Upper lobe of left lung (tissue), 6 donors: ENCODE results near the gene DNAJC18. TPM values are rescaled to one million over a fixed set of nuclear protein-coding genes. Genes with fewer than 3 reads are reported as not detected.

Experiments
- ATAC-seq, 2 donors: fragments of 200-7000 bp; cut with Tn5 transposase; one replicate each; pipeline ENCODE4 v1.9.1; 2022; ENCODE audit warnings: mild to moderate bottlenecking in 2 of 2, moderate library complexity in 2 of 2; ENCODE audit not compliant: low FRiP score in 2 of 2
- DNase-seq, 2 donors: peaks; one replicate each; pipeline ENCODE4 v3.0.0-alpha.2; 2019 to 2020
- H3K27ac ChIP-seq, 4 donors: fragments of 200-600 bp; sonication (generic); one replicate each; pipeline ENCODE4 v1.5.1; 2016 to 2019
- H3K27me3 ChIP-seq, 4 donors: fragments of 200-600 bp; sonication (generic); one replicate each; pipeline ENCODE4 v1.5.1; 2017 to 2019
- H3K36me3 ChIP-seq, 4 donors: fragments of 200-600 bp; sonication (generic); one replicate each; pipeline ENCODE4 v1.5.1; 2016 to 2019
- H3K4me1 ChIP-seq, 4 donors: fragments of 200-600 bp; sonication (generic); one replicate each; pipeline ENCODE4 v1.5.1; 2018 to 2019
- H3K4me3 ChIP-seq, 4 donors: fragments of 200-600 bp; sonication (generic); one replicate each; pipeline ENCODE4 v1.5.1; 2017 to 2019; ENCODE audit warnings: mild to moderate bottlenecking in 2 of 4, moderate library complexity in 1 of 4
- H3K9me3 ChIP-seq, 4 donors: fragments of 200-600 bp; sonication (generic); one replicate each; pipeline ENCODE4 v1.5.1; 2018 to 2019
- CTCF ChIP-seq, 6 experiments: fragments of 450-650 bp in 4 of 6; fragments of 200-600 bp in 2 of 6; sonication (generic) in 2 of 6; IDR thresholded peaks; one replicate each; pipeline ENCODE4 v1.5.1; 2016 to 2019; ENCODE audit warnings: antibody characterized with exemption in 6 of 6
- EP300 ChIP-seq, 4 donors: sonication (generic); formaldehyde crosslinking; IDR thresholded peaks; one replicate each; pipeline ENCODE4 v1.5.1; 2017; ENCODE audit warnings: antibody characterized with exemption in 4 of 4, control low read depth in 2 of 4
- POLR2A ChIP-seq, 4 donors: fragments of 450-650 bp; IDR thresholded peaks; one replicate each; pipeline ENCODE4 v1.5.1; 2016 to 2017; ENCODE audit warnings: antibody characterized with exemption in 4 of 4, mild to moderate bottlenecking in 2 of 4
- POLR2AphosphoS5 ChIP-seq, 2 donors: sonication (generic); formaldehyde crosslinking; IDR thresholded peaks; one replicate each; pipeline ENCODE4 v1.5.1; 2017; ENCODE audit warnings: antibody characterized with exemption in 2 of 2
- WGBS, 2 donors: methylation state at CpG; one replicate each; pipeline ENCODE4 v1.1.5; 2017 to 2018; 5-methylcytosine and 5-hydroxymethylcytosine counted together
- total RNA-seq, 6 donors: library from RNA; depleted of rRNA in 4 of 6; stranded (reverse); fragments of >200 nt in 4 of 6; gene quantifications; one replicate each; pipeline versions ENCODE4 v1.1.0 to v1.2.1, GENCODE V29; 2016 to 2021
- donor health status: DM: no; HTN: no; CAD: no; lungs with moderate emphysema.
- donor health status: DM: no; HTN: yes; CAD: no; lungs with severe emphysema.

DNAJC18 gene
- total RNA-seq, 6 donors from 2014 or later = 1.0 to 11.6 (median 6.3) TPM

GRCh38 chr5:139451878-139452660 is 12.7 kb upstream of the DNAJC18 start:
- Histone ChIP-seq H3K4me3 (no peak overlapping the region), H3K27me3 (no peaks in the 10 kb centered on the region), H3K4me1 (peaks cover 0 to under 1% (median 0%) of the 10 kb centered on the region in 4 donors), H3K36me3 (peaks cover 0 to 56% (median 3%) of the 10 kb centered on the region in 4 donors), H3K27ac (no peak overlapping the region), H3K9me3 (no peaks in the 10 kb centered on the region)
- DNase-seq (no peak), ATAC-seq (peak in 1 of 2 donors; percentile 63)
- 79 to 88% methylated on average over 3 of the region's 3 CpGs for WGBS, 2 donors
- TF ChIP-seq POLR2AphosphoS5 (IDR thresholded peaks at IDR 0.05) (no peak), POLR2A (IDR thresholded peaks at IDR 0.05) (no peak), EP300 (IDR thresholded peaks at IDR 0.05) (no peak), CTCF (IDR thresholded peaks at IDR 0.05) (no peak)

GRCh38 chr5:139451176-139451575 is 11.9 kb upstream of the DNAJC18 start:
- 84 to 86% methylated on average over 2 of the region's 2 CpGs for WGBS, 2 donors
- DNase-seq (no peak), ATAC-seq (peak in 1 of 2 donors; percentile 56)
- H3K9me3 ChIP-seq = no peaks in the 10 kb centered on the region
- H3K4me1 ChIP-seq = peaks cover 0 to 5% (median 0%) of the 10 kb centered on the region in 4 donors
- TF ChIP-seq POLR2AphosphoS5 (IDR thresholded peaks at IDR 0.05) = no peak
- no peak for TF ChIP-seq CTCF (IDR thresholded peaks at IDR 0.05)
- no peak for TF ChIP-seq EP300 (IDR thresholded peaks at IDR 0.05)
- TF ChIP-seq POLR2A (IDR thresholded peaks at IDR 0.05) = no peak
- no peak overlapping the region for H3K4me3 ChIP-seq
- no peak overlapping the region for H3K27ac ChIP-seq
- H3K36me3 ChIP-seq = peaks cover 0 to 57% (median 3%) of the 10 kb centered on the region in 4 donors
- H3K27me3 ChIP-seq = no peaks in the 10 kb centered on the region

- no peaks in the 10 kb centered on the region for H3K27me3 ChIP-seq
- TF ChIP-seq POLR2A (IDR thresholded peaks at IDR 0.05) (no peak), POLR2AphosphoS5 (IDR thresholded peaks at IDR 0.05) (no peak), EP300 (IDR thresholded peaks at IDR 0.05) (no peak), CTCF (IDR thresholded peaks at IDR 0.05) (no peak)
- peaks cover 0 to 37% (median 0%) of the 10 kb centered on the region in 4 donors for H3K36me3 ChIP-seq
- H3K9me3 ChIP-seq = no peaks in the 10 kb centered on the region
- no peak overlapping the region for H3K4me3 ChIP-seq
- WGBS, 2 donors = 83 to 95% methylated on average over 5 of the region's 5 CpGs
- DNase-seq (no peak), ATAC-seq (peak in 1 of 2 donors; percentile 74)
- H3K4me1 ChIP-seq = peaks cover 4 to 8% (median 5%) of the 10 kb centered on the region in 4 donors
- peak overlapping the region in 2 of 4 donors; percentile 26 to 32 for H3K27ac ChIP-seq
Measured at GRCh38 chr5:139446956-139447779, 7.8 kb upstream of the DNAJC18 start.

- peak in 1 of 2 donors; percentile 17 for ATAC-seq
Measured at GRCh38 chr5:139445325-139446170, 6.2 kb upstream of the DNAJC18 start.

More at GRCh38 chr5:139445325-139446170, 6.2 kb upstream of the DNAJC18 start:
- Histone ChIP-seq H3K4me1 (peaks cover 4 to 8% (median 5%) of the 10 kb centered on the region in 4 donors), H3K9me3 (no peaks in the 10 kb centered on the region), H3K4me3 (no peak overlapping the region), H3K27me3 (no peaks in the 10 kb centered on the region), H3K27ac (peak overlapping the region in 2 of 4 donors; percentile 51 to 54), H3K36me3 (peaks cover 0 to 24% (median 0%) of the 10 kb centered on the region in 4 donors)
- WGBS, 2 donors = 54 to 58% methylated on average over 6 to 7 of the region's 7 CpGs
- TF ChIP-seq POLR2A (IDR thresholded peaks at IDR 0.05) (no peak), POLR2AphosphoS5 (IDR thresholded peaks at IDR 0.05) (no peak), EP300 (IDR thresholded peaks at IDR 0.05) (no peak), CTCF (IDR thresholded peaks at IDR 0.05) (no peak)
- DNase-seq = no peak
